HG03139 (cell line): Measurements from ENCODE around the gene SPA17.
A peak's percentile ranks its signal among the peaks of the same experiment; 100 is the strongest.

Source experiments
- ATAC-seq: cut with Tn5 transposase; IDR thresholded peaks from one replicate; pipeline ENCODE4 v1.9.1; 2021; ENCODE audit not compliant: unreplicated experiment

SPA17 gene

DNA sequence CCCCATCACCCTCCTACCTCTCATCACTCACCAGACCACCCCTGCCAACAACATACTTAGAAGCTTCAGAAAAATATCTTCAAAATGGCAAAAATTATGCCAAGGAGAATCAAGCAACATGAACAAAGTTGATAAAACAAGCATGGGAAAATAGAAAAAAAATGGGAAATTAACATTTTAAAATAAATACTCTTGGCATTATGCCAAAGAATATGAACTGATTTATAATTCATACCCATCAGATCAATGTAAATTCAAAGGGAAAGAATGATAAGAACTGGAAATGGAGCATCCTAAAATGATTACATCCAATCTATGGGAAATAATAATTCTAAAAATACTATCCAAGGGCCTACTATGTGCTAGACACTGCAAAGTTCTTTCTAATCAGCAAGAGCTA lies 12.2 kb upstream of the SPA17 start:
- ATAC-seq: no peak

GRCh38 chr11:124662106-124662505 lies 11.6 kb upstream of the SPA17 start:
- ATAC-seq: no peak

DNA sequence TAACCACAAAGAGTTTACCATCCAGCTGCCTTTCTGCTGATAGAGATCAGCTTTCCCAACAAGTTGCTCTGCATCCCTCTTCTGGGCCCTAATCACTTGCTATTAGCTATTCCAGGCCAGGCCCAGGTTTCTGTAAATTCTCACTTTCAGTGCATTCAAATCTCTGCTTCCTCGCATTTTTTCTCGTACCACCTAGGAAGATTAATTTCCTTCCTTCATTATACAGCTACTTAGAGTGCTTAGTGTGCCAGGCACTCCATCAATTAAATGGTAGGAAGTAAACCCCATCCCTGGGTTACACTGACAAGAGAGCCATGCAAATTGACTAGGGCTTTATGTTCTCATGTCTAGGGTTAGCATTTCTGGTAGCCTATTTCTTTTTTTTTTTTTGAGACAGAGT lies 9.8 kb upstream of the SPA17 start:
- no peak for ATAC-seq

DNA sequence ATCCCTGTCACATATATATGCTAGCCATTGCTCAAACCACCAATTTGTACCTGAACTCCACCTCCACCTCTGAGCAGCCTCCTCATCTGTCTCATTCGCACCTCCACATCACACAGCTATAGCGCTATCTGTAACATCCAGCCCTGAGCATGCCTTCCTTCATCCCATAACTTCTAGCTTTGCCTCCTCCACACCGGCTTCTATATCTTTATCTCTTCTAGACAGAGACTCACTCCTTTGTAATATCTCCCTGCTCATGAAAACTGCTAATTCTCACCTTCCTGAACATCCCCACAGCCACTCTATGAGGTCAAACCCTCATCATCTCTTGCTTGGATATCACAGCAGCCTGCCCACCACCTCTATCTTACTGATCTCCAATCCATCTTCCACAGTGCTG lies 6.1 kb upstream of the SPA17 start:
- no peak for ATAC-seq

- ATAC-seq: no peak
Measured at GRCh38 chr11:124669193-124669592, 4.5 kb upstream of the SPA17 start.

DNA sequence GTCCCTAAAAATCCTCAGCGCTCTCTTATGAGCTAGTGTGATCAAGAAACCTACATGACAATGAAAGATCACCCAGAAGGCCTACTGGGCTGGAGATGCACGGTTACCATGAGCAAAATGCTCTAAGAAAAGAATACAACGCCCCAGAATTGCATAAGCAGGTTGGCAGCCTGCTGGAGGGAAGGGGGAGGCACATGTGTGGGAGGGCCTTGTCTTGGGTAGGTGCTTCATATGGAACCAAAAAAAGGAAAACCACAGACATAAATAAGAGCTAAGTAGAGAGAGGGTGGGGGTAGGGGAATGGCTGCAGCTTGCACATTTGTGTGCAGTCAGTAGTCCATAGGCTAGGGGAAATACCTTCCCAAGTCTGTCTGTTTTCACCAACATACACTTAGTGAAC lies 3.0 kb upstream of the SPA17 start:
- no peak for ATAC-seq

DNA sequence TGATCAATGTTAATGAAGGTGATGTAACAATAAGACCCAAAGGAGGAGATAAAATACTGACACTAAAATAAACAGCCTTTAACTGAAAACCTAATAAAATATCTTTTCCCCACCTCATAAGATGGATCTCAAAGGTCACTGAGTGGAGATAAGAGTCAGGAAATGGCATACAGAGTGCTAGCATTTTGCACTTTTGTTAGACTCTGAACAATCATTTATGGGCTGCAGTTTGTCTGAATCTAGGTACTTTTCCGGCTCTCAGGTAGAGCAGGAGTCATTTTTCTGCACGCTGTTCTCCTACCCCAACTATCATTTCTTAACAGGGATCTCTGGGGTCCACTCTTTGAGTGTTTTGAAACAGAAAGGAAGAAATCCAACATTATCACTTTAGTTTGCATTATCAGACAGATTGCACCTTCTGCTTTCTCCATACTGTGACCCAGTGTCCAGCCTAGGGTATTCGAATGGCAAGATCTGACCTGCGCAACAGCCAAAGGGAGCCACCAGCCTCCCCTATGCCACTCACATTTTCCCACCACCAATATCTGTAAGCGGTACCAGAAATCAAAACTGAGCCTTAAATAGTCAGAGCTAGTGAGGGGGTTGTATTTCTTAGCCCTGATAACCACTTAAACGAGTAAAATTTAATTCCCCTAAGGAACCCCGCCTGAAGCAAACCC lies 1.0 kb upstream of the SPA17 start:
- no peak for ATAC-seq

DNA sequence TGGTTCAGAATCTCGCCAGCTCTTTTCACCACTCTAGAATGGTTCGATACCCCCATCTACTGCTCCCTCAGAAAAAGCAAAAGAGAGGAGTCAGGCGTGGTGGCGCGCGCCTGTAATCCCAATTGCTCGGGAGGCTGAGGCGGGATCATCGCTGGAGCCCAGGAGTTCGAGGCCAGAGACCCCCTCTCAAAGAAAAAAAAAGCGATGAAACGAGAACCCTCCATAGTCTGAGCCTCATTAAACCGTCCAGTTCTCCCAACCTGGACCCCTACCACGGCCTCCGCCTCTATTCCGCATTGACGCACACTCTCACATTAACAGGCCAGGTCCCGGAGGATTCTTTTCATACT lies 439 bp downstream of the SPA17 start:
- ATAC-seq: no peak

- no peak for ATAC-seq
Measured at GRCh38 chr11:124674571-124674970, 867 bp downstream of the SPA17 start.

DNA sequence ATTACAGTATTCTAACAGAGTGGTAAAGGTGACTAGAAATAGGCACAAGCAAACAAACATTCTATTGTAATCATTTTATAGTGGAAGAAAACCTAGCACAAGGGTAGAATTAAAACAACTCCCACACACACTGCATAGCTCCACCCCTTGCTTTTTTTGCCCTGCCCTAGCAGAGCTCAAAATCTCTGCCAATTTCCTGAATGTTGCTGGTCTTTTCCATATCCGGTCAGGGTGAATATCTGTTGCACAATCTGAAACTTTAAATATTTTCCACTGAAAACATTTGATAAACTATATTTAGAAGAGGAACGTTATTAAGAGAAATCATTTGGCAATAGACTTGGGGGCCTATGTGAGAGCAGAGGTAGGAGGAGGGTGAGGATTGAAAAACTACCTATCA lies 2.7 kb downstream of the SPA17 start:
- ATAC-seq: no peak

- ATAC-seq: no peak
Measured at GRCh38 chr11:124678416-124678815, 4.7 kb downstream of the SPA17 start.

DNA sequence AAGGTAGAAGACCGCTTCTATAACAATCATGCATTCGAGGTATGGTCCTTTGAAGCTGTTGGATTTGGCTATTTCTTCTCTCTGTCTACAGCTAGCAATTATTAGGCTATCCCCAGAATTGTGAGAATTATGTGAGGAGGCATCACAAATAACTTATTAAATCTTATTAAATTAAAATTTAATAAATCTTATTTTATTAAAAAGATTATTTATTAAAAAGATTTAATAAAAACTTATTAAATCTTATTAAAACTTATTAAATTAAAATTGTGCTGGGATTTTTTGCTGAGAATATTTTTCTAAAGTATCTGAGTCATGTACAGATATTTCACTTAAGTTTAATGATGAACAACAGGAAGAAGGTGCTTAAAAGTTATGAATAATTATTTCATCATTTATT lies 7.7 kb downstream of the SPA17 start:
- no peak for ATAC-seq

- ATAC-seq: no peak
Measured at GRCh38 chr11:124682443-124682842, 8.7 kb downstream of the SPA17 start.

- no peak for ATAC-seq
Measured at GRCh38 chr11:124693142-124693541, 19.4 kb downstream of the SPA17 start.

DNA sequence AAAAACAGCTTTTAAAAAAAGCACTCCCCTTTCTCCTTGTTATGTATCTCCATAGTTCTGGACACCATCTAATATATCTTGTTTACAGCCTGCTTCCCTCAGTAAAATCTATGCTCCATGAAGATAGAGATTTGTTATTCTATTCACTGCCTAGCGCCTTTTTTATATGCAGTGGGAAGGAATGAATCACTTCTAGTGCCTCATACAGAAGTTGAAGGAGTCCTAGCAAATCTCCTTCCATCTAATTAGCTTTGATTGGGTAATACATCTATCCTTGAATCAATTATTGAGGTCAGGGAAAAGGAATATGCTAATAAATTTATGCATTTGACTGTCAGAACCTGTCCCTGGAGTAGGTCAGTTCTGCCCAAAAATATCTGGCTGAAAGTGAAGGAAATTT lies 25.8 kb downstream of the SPA17 start:
- ATAC-seq: no peak

DNA sequence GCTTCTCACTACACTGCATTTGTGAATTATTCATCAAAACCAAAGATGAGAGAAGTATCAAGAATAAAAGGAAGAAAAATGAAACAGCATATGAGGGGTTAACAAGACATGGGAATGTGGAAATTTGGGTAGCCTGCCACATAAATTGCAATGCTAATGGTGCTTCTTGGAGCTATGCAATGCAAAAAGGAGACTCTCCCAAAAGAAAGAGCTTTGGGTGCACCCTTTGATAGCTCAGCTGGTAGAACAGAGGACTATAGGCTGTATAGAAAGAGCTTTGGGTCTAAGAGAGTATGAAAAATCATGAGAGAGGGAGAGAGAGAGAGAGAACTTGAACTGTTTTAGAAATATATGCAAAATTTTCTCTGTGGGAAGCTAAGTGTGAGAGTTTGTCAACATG lies 26.3 kb downstream of the SPA17 start:
- ATAC-seq: no peak

GRCh38 chr11:124707829-124708228 lies 34.1 kb downstream of the SPA17 start:
- ATAC-seq: no peak

- ATAC-seq: no peak
Measured at GRCh38 chr11:124712392-124712791, 38.7 kb downstream of the SPA17 start.

DNA sequence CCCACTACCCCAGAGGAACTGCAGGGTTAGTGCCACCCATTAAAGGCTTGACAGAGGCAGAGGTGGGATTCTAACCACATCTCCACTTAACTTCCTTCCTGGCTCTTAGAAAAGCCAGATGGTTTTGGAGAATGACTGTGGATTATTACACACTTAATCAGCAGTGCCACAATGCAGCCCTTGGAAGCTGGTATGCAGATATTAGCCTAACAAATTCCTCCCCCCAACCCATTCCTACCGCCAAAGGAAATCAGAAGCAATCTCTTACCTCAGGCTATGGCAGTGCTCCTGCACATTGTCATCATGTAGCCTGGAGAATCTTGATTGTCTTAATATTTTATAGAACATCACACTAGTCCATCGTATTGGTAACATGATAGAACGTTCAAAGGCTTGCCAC lies 42.9 kb downstream of the SPA17 start:
- no peak for ATAC-seq

DNA sequence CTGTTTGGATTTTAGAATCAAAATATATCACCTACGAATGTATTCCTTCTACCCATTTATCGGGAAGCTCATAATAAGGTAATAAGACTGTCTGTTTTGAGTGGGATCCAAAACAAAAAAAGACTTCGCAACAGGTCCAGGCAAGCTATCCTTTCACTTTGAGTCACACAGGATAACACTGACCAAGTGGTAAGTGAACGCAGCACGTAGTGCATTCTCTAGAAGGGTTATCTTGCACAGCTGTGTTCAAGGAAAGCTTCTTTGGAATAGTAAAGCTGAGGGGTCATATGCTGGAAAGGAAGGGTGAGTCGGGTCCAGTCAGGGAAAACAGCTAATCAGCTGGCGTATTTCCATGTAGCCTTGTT lies 43.7 kb downstream of the SPA17 start:
- ATAC-seq: peak; percentile 32

DNA sequence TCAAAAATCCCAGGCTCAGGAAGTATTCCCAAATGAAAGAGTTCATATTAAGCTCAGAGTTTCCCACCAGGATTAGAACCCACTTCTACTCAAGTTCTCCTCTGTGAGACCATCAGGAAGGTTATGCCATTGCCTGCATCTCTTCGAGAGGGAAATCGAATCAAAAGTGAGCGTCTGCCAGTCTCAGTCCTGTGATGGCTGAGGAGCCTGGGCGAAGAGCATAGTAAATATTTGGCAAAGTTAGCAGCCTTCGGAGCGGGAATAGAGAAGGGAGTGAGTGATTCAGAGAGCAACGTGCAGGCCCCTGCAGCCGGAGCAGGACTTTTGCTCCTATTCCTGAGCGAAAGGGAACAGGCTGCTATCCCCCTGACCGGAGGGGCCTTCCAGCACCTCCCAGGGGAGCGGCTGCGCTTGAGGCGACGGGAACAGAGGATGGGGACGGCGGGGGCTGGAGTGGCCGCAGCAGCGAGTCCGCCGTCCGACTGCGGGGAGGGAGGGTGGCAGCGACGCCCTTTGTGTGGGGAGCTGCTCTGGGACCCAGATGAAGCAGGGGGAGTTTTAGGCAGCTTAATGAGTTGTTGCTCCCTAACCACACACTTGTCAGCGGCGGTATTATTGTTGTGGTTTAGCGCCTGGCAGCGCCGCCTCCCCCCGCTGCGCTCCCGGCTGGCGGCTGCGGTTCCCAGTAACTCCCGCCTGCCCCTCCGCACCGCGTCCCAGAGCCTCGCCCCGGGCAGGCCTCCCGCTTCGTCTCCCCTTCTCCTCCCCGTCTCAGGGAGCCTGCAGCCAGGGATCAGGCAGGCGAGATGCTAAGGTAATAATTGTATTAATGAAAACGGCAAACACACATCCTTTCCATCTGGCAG lies 44.3 kb downstream of the SPA17 start:
- ATAC-seq: peak; percentile 54

GRCh38 chr11:124718801-124719200 lies 45.1 kb downstream of the SPA17 start:
- no peak for ATAC-seq

GRCh38 chr11:124719534-124719933 lies 45.8 kb downstream of the SPA17 start:
- no peak for ATAC-seq
